ENCODE data around the gene USP34.
"Not testable (repeated sequence)": the region's sequence is repeated elsewhere in the genome, so short reads cannot be mapped to it uniquely, and the experiment has no call there.

USP34 gene

GRCh38 chr2:61470965-61471904, at the start of gene USP34:
Gene USP34, minus strand, starts transcription at chr2:61471087. Its CDS starts 395 bp downstream, at chr2:61470692.
- DNase-seq, result peak; percentile 59

- DNase-seq, result no peak
Measured at GRCh38 chr2:61520261-61520660, 49.4 kb upstream of the USP34 start.

GRCh38 chr2:61512768-61513398, 42.0 kb upstream of the USP34 start:
- no peak for DNase-seq

- DNase-seq, result no peak
Measured at GRCh38 chr2:61510674-61511671, 40.1 kb upstream of the USP34 start.

GRCh38 chr2:61504949-61505348, 34.1 kb upstream of the USP34 start:
- no peak for DNase-seq

- DNase-seq, result no peak
Measured at GRCh38 chr2:61499060-61499459, 28.2 kb upstream of the USP34 start.

- DNase-seq, result no peak
Measured at GRCh38 chr2:61493523-61493942, 22.6 kb upstream of the USP34 start.

- no peak for DNase-seq
Measured at GRCh38 chr2:61492476-61492875, 21.6 kb upstream of the USP34 start.

GRCh38 chr2:61485281-61485680, 14.4 kb upstream of the USP34 start:
- no peak for DNase-seq

- DNase-seq, result no peak
Measured at GRCh38 chr2:61478086-61478485, 7.2 kb upstream of the USP34 start.

GRCh38 chr2:61476929-61477589, 6.2 kb upstream of the USP34 start:
- not testable (repeated sequence) for DNase-seq

GRCh38 chr2:61471905-61472805, 1.3 kb upstream of the USP34 start:
- no peak for DNase-seq

GRCh38 chr2:61470122-61470951, 550 bp downstream of the USP34 start:
- DNase-seq, result peak; percentile 59

- DNase-seq, result no peak
Measured at GRCh38 chr2:61469424-61470121, 1.3 kb downstream of the USP34 start.

GRCh38 chr2:61468231-61468630, 2.7 kb downstream of the USP34 start:
- DNase-seq, result not testable (repeated sequence)

- DNase-seq, result no peak
Measured at GRCh38 chr2:61465045-61465444, 5.8 kb downstream of the USP34 start.

- no peak for DNase-seq
Measured at GRCh38 chr2:61463769-61464475, 7.0 kb downstream of the USP34 start.

- DNase-seq, result no peak
Measured at GRCh38 chr2:61461404-61461803, 9.5 kb downstream of the USP34 start.

- DNase-seq, result no peak
Measured at GRCh38 chr2:61460163-61460562, 10.7 kb downstream of the USP34 start.

Measured in SHP77 treated with DMSO at 0.1 percent for 48 hours (cell line).